Measurements from ENCODE around the gene DR1.

DR1 gene

GRCh38 chr1:93362237-93362636, 16.5 kb downstream of the DR1 start:
- Histone ChIP-seq H2BK12ac (ENCODE audit: low read length in 2 of 2) (no peak overlapping the region), H4K91ac (ENCODE audit: low read length) (no peak overlapping the region), H2BK15ac (ENCODE audit: low read depth, poor library complexity, severe bottlenecking) (no peak overlapping the region), H2AK5ac (ENCODE audit: low read length, severe bottlenecking) (no peak overlapping the region), H2BK120ac (ENCODE audit: low read depth, low read length) (no peak overlapping the region), H3K4me3 (ENCODE audit: insufficient read depth in 1 of 2, low read depth in 1 of 2, low read length in 2 of 2) (no peak overlapping the region), H3K27me3 (ENCODE audit: control insufficient read depth in 1 of 2, insufficient read depth in 1 of 2, low read length in 2 of 2) (no peaks in the 10 kb centered on the region), H4K8ac (ENCODE audit: low read length) (no peak overlapping the region), H3K79me1 (replicated peaks; ENCODE audit: low read length, poor library complexity, severe bottlenecking) (peaks cover 19% of the 10 kb centered on the region), H3K4ac (ENCODE audit: low read depth in 1 of 2, low read length in 2 of 2) (no peak overlapping the region), H3K9ac (ENCODE audit: low read length) (no peak overlapping the region), H3K18ac (ENCODE audit: low read depth in 1 of 2, low read length in 2 of 2) (no peak overlapping the region), H2BK5ac (ENCODE audit: low read depth, low read length, poor library complexity, severe bottlenecking) (no peak overlapping the region), H3K4me1 (ENCODE audit: control insufficient read depth, insufficient read depth, low read depth, low read length) (peaks cover 1% of the 10 kb centered on the region), H3K27ac (ENCODE audit: low read length, poor library complexity, severe bottlenecking) (no peak overlapping the region), H3K4me2 (ENCODE audit: low read length, poor library complexity, severe bottlenecking) (no peak overlapping the region), H3K14ac (ENCODE audit: low read length in 2 of 2) (no peak overlapping the region), H2AFZ (ENCODE audit: low read depth, low read length) (no peak overlapping the region), H3K9me3 (ENCODE audit: control insufficient read depth, low read length) (no peaks in the 10 kb centered on the region), H3K23ac (ENCODE audit: low read length in 2 of 2) (no peak overlapping the region), H3K36me3 (ENCODE audit: control insufficient read depth in 1 of 2, insufficient read depth in 2 of 2, low read depth in 1 of 2, low read length in 2 of 2) (peaks cover 9 to 82% of the 10 kb centered on the region in 2 experiments)
- WGBS, result no CpG with 5 or more reads among the region's 3 CpGs
- no peak for DNase-seq

- Histone ChIP-seq H3K4me3 (ENCODE audit: insufficient read depth in 1 of 2, low read depth in 1 of 2, low read length in 2 of 2) (no peak overlapping the region), H4K8ac (ENCODE audit: low read length) (no peak overlapping the region)
- WGBS, result 98% methylated on average over 2 of the region's 2 CpGs
These were observed 20.1 kb downstream of the DR1 start for GRCh38 chr1:93365813-93366212.

GRCh38 chr1:93369734-93370133, 24.0 kb downstream of the DR1 start:
- Histone ChIP-seq H3K18ac (ENCODE audit: low read depth in 1 of 2, low read length in 2 of 2) (no peak overlapping the region), H3K27ac (ENCODE audit: low read length, poor library complexity, severe bottlenecking) (no peak overlapping the region), H3K36me3 (ENCODE audit: control insufficient read depth in 1 of 2, insufficient read depth in 2 of 2, low read depth in 1 of 2, low read length in 2 of 2) (peaks cover 13 to 42% of the 10 kb centered on the region in 2 experiments), H2BK120ac (ENCODE audit: low read depth, low read length) (no peak overlapping the region), H3K14ac (ENCODE audit: low read length in 2 of 2) (no peak overlapping the region), H3K4me2 (ENCODE audit: low read length, poor library complexity, severe bottlenecking) (no peak overlapping the region), H2AK5ac (ENCODE audit: low read length, severe bottlenecking) (no peak overlapping the region), H2BK12ac (ENCODE audit: low read length in 2 of 2) (no peak overlapping the region), H3K27me3 (ENCODE audit: control insufficient read depth in 1 of 2, insufficient read depth in 1 of 2, low read length in 2 of 2) (no peaks in the 10 kb centered on the region), H3K4me3 (ENCODE audit: insufficient read depth in 1 of 2, low read depth in 1 of 2, low read length in 2 of 2) (no peak overlapping the region), H3K9me3 (ENCODE audit: control insufficient read depth, low read length) (no peaks in the 10 kb centered on the region), H2AFZ (ENCODE audit: low read depth, low read length) (no peak overlapping the region), H3K4ac (ENCODE audit: low read depth in 1 of 2, low read length in 2 of 2) (no peak overlapping the region), H3K9ac (ENCODE audit: low read length) (no peak overlapping the region), H4K91ac (ENCODE audit: low read length) (no peak overlapping the region), H4K8ac (ENCODE audit: low read length) (no peak overlapping the region), H2BK5ac (ENCODE audit: low read depth, low read length, poor library complexity, severe bottlenecking) (no peak overlapping the region), H3K79me1 (replicated peaks; ENCODE audit: low read length, poor library complexity, severe bottlenecking) (peaks cover 11% of the 10 kb centered on the region), H3K4me1 (ENCODE audit: control insufficient read depth, insufficient read depth, low read depth, low read length) (peaks cover 2% of the 10 kb centered on the region), H2BK15ac (ENCODE audit: low read depth, poor library complexity, severe bottlenecking) (no peak overlapping the region), H3K23ac (ENCODE audit: low read length in 2 of 2) (no peak overlapping the region)
- no CpG with 5 or more reads among the region's 1 CpG for WGBS
- no peak for DNase-seq

More at GRCh38 chr1:93365813-93366212, 20.1 kb downstream of the DR1 start:
- no peak for DNase-seq
- Histone ChIP-seq H3K18ac (ENCODE audit: low read depth in 1 of 2, low read length in 2 of 2) (no peak overlapping the region), H2BK5ac (ENCODE audit: low read depth, low read length, poor library complexity, severe bottlenecking) (no peak overlapping the region), H3K14ac (ENCODE audit: low read length in 2 of 2) (no peak overlapping the region), H2AK5ac (ENCODE audit: low read length, severe bottlenecking) (no peak overlapping the region), H3K27me3 (ENCODE audit: control insufficient read depth in 1 of 2, insufficient read depth in 1 of 2, low read length in 2 of 2) (no peaks in the 10 kb centered on the region), H3K4me2 (ENCODE audit: low read length, poor library complexity, severe bottlenecking) (no peak overlapping the region), H2AFZ (ENCODE audit: low read depth, low read length) (no peak overlapping the region), H3K9ac (ENCODE audit: low read length) (no peak overlapping the region), H2BK15ac (ENCODE audit: low read depth, poor library complexity, severe bottlenecking) (no peak overlapping the region), H3K4ac (ENCODE audit: low read depth in 1 of 2, low read length in 2 of 2) (no peak overlapping the region), H2BK12ac (ENCODE audit: low read length in 2 of 2) (no peak overlapping the region), H2BK120ac (ENCODE audit: low read depth, low read length) (no peak overlapping the region), H4K91ac (ENCODE audit: low read length) (no peak overlapping the region), H3K79me1 (replicated peaks; ENCODE audit: low read length, poor library complexity, severe bottlenecking) (peaks cover 14% of the 10 kb centered on the region), H3K36me3 (ENCODE audit: control insufficient read depth in 1 of 2, insufficient read depth in 2 of 2, low read depth in 1 of 2, low read length in 2 of 2) (peaks cover 7 to 60% of the 10 kb centered on the region in 2 experiments), H3K4me1 (ENCODE audit: control insufficient read depth, insufficient read depth, low read depth, low read length) (no peaks in the 10 kb centered on the region), H3K9me3 (ENCODE audit: control insufficient read depth, low read length) (no peaks in the 10 kb centered on the region), H3K27ac (ENCODE audit: low read length, poor library complexity, severe bottlenecking) (no peak overlapping the region), H3K23ac (ENCODE audit: low read length in 2 of 2) (no peak overlapping the region)

GRCh38 chr1:93374334-93375106, 28.8 kb downstream of the DR1 start:
- Histone ChIP-seq H3K9me3 (ENCODE audit: control insufficient read depth, low read length) (peaks cover 4% of the 10 kb centered on the region), H3K79me1 (replicated peaks; ENCODE audit: low read length, poor library complexity, severe bottlenecking) (no peaks in the 10 kb centered on the region), H2AFZ (ENCODE audit: low read depth, low read length) (no peak overlapping the region), H2AK5ac (ENCODE audit: low read length, severe bottlenecking) (no peak overlapping the region), H2BK5ac (ENCODE audit: low read depth, low read length, poor library complexity, severe bottlenecking) (no peak overlapping the region), H4K8ac (ENCODE audit: low read length) (no peak overlapping the region), H3K4me3 (ENCODE audit: insufficient read depth in 1 of 2, low read depth in 1 of 2, low read length in 2 of 2) (no peak overlapping the region), H3K18ac (ENCODE audit: low read depth in 1 of 2, low read length in 2 of 2) (no peak overlapping the region), H2BK15ac (ENCODE audit: low read depth, poor library complexity, severe bottlenecking) (no peak overlapping the region), H2BK120ac (ENCODE audit: low read depth, low read length) (no peak overlapping the region), H3K4ac (ENCODE audit: low read depth in 1 of 2, low read length in 2 of 2) (no peak overlapping the region), H3K23ac (ENCODE audit: low read length in 2 of 2) (no peak overlapping the region), H3K14ac (ENCODE audit: low read length in 2 of 2) (no peak overlapping the region), H3K27ac (ENCODE audit: low read length, poor library complexity, severe bottlenecking) (no peak overlapping the region), H3K9ac (ENCODE audit: low read length) (no peak overlapping the region), H3K27me3 (ENCODE audit: control insufficient read depth in 1 of 2, insufficient read depth in 1 of 2, low read length in 2 of 2) (no peaks in the 10 kb centered on the region), H3K36me3 (ENCODE audit: control insufficient read depth in 1 of 2, insufficient read depth in 2 of 2, low read depth in 1 of 2, low read length in 2 of 2) (peaks cover 7 to 10% of the 10 kb centered on the region in 2 experiments), H4K91ac (ENCODE audit: low read length) (no peak overlapping the region), H3K4me2 (ENCODE audit: low read length, poor library complexity, severe bottlenecking) (no peak overlapping the region), H3K4me1 (ENCODE audit: control insufficient read depth, insufficient read depth, low read depth, low read length) (peaks cover 2% of the 10 kb centered on the region), H2BK12ac (ENCODE audit: low read length in 2 of 2) (no peak overlapping the region)
- 99% methylated on average over 4 of the region's 5 CpGs for WGBS
- DNase-seq, result no peak
